GM18517 (cell line): ENCODE measurements around the gene RLF.

Experiments used
- ATAC-seq: cut with Tn5 transposase; IDR thresholded peaks from one replicate; pipeline ENCODE4 v1.9.1; 2021; ENCODE audit warnings: mild to moderate bottlenecking, moderate library complexity; ENCODE audit not compliant: unreplicated experiment

The RLF gene

DNA sequence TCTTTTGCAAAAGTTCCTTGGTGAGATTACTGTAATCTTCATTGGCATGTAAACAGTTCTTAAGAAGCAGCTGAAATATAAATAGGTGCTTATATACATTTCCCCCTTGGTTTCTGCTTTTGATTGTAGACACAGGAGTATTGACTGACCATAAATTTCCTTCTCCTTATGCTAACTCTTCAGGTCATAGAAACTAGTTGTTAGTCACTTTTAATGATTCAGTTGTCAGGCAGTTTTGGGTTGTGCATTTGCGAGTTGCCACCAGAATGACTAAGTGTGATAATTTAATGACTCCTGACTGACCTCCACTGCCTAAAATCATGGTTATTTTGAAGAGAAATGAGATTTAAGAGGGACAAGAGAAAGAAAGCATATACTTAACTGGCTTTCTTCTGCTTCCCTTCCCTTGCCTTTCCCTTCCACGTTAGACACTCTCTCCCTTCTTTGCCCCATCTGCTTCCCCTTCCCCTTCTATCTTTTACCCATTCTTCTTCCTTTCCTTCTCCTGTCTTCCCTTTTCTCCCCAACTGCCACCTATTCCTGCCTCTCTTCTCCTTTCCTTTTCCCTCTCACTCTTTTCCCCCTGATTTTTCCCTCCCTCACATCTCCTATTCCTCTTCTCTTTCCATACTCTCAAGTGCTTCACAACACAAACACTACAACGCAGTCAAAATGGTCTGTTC lies 109.1 kb downstream of the RLF start:
- ATAC-seq, result no peak

DNA sequence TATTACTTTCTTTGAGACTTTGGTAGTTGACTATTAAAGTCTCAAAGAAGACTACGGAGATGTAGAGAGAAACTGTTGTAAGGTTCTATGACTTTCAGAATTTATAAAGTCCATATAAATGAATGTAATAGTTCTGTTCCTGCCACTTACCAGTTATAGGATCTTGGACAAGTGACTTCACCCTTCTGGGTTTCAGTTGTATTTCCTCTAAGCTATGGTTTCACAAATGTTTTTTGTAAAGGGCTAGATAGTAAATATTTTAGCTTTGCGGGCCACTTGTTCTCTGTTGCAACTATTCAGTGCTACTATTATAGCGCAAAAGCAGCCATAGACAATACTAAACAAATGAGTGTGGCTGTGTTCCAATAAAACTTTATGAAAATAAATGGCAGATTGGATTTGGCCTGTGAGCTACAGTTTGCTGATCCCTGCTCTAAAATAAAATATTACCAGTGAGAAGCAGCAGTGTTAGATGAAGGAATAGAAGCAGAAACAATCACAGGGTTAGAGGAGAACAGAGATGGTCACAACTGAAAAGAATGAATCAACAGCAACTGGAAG lies 111.5 kb downstream of the RLF start:
- no peak for ATAC-seq

DNA sequence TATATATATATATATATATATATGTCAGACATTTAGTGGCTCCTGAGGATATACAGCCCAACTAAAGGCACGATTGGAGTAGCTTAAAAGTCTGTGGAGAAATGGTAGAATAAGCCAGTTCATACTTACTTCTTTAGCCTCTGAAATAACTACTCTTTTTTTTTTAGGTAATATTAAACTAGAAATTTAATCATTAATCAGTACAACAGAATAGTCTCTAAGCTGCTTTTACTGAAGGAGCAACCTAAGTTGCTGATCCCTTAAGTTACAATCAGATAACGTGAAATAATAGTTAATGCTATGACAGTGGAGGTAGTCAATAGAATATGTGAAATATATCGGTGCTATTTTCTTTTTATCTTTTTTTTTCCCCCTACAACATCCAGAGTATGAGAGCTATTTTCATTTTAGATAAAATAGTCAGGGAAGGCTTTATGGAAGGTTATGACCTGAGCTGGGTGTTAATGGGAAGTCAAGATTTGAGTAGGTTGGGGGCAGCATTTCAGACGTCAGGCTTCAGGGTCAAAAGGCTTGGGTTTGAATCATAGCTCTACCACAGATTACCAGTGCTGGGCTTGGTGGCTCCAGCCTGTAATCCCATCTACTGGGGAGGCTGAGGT lies 112.5 kb downstream of the RLF start:
- no peak for ATAC-seq

DNA sequence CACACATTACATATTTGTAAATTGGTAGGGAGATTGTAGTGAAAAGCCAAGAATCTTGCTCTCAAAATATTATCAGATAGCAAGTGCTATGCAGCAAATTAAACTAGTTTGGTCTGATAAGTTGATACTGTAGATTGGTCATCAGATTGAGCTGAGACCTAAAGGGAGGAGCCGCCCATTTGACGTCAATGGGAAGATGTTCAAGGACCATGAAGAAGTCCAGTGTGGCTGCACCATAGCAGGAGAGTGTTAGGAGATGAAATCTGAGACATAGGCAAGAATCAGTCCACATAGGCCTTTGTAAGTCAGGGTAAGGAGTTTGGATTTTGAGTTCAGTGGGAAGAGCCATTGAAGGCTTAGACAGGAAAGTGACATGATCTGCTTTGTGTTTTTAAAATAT lies 113.1 kb downstream of the RLF start:
- ATAC-seq, result no peak

DNA sequence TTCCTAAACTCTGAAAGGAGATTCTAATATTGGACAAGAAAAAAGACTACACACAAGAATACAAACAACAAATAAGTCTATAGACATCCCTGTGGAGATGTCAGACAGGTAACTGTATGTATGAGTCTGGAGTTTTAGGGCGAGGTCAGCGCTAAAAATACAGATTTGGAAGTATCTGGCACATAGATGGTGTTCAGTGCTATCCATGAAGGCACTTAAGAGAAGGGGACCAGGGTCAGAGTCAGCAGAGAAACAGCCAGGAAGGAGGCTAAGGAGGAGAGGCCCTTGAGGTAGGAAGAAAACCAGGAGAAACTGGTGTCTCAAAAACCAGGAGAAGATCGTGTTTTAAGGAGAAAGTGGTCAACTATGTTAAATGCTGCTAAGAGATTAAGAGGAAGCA lies 114.9 kb downstream of the RLF start:
- no peak for ATAC-seq

DNA sequence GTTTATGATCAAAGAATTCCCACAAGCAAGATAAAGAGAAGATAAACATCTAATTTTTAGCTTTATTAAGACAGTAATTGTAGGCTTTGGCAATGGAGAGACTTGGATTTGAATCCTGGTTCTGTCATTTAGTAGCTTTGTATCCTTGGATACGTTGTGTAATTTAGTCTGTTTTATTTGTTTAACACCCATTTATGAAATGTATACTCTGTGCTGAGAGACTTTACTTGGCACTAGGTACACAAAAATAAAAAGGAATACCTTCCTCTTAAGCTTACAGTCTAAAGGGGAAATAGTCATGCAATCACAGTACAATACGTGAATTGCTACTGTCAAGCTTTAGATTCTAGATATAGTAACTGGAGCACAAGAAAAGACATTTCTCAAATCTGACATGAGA lies 120.7 kb downstream of the RLF start:
- ATAC-seq, result no peak
